SK-N-DZ (cell line): ENCODE measurements around the gene APH1B.
A peak's percentile ranks its signal among the peaks of the same experiment; 100 is the strongest.
"Not testable (repeated sequence)": the region's sequence is repeated elsewhere in the genome, so short reads cannot be mapped to it uniquely, and the experiment has no call there.

Experiments
- DNase-seq: peaks from one replicate; pipeline ENCODE4 v3.0.0-alpha.2; 2015; ENCODE audit warnings: low spot score

APH1B gene

GRCh38 chr15:63296195-63296594 lies 18.8 kb downstream of the APH1B start:
- DNase-seq, result no peak

GRCh38 chr15:63299943-63300575 lies 22.7 kb downstream of the APH1B start:
- no peak for DNase-seq

- DNase-seq, result no peak
Measured at GRCh38 chr15:63301088-63301487, 23.7 kb downstream of the APH1B start.

GRCh38 chr15:63305260-63305659 lies 27.9 kb downstream of the APH1B start:
- no peak for DNase-seq

GRCh38 chr15:63306492-63307073 lies 29.2 kb downstream of the APH1B start:
- DNase-seq, result no peak

- no peak for DNase-seq
Measured at GRCh38 chr15:63308491-63308890, 31.1 kb downstream of the APH1B start.

GRCh38 chr15:63308947-63309346 lies 31.5 kb downstream of the APH1B start:
- no peak for DNase-seq

- no peak for DNase-seq
Measured at GRCh38 chr15:63310646-63311045, 33.2 kb downstream of the APH1B start.

GRCh38 chr15:63312286-63312685 lies 34.9 kb downstream of the APH1B start:
- no peak for DNase-seq

GRCh38 chr15:63313825-63314224 lies 36.4 kb downstream of the APH1B start:
- DNase-seq, result peak; percentile 92

- no peak for DNase-seq
Measured at GRCh38 chr15:63314409-63314808, 37.0 kb downstream of the APH1B start.

GRCh38 chr15:63318344-63318743 lies 40.9 kb downstream of the APH1B start:
- no peak for DNase-seq

GRCh38 chr15:63319065-63319464 lies 41.7 kb downstream of the APH1B start:
- no peak for DNase-seq

- not testable (repeated sequence) for DNase-seq
Measured at GRCh38 chr15:63320446-63320845, 43.0 kb downstream of the APH1B start.

- not testable (repeated sequence) for DNase-seq
Measured at GRCh38 chr15:63320981-63321380, 43.6 kb downstream of the APH1B start.

- no peak for DNase-seq
Measured at GRCh38 chr15:63321462-63321861, 44.1 kb downstream of the APH1B start.

GRCh38 chr15:63322541-63322940 lies 45.1 kb downstream of the APH1B start:
- peak; percentile 37 for DNase-seq

- DNase-seq, result no peak
Measured at GRCh38 chr15:63323798-63324563, 46.6 kb downstream of the APH1B start.

- DNase-seq, result no peak
Measured at GRCh38 chr15:63324770-63325169, 47.4 kb downstream of the APH1B start.

GRCh38 chr15:63327648-63328421 lies 50.4 kb downstream of the APH1B start:
- DNase-seq, result no peak

GRCh38 chr15:63329567-63330350 lies 52.4 kb downstream of the APH1B start:
- no peak for DNase-seq
